Colonic mucosa (tissue), 4 donors: ENCODE measurements around the gene HINFP. TPM values are rescaled to one million over a fixed set of nuclear protein-coding genes. Genes with fewer than 3 reads are reported as not detected.
"Not testable (repeated sequence)": the region's sequence is repeated elsewhere in the genome, so short reads cannot be mapped to it uniquely, and the experiment has no call there.

Experiments used
- DNase-seq: peaks from one replicate; pipeline ENCODE4 v3.0.0-alpha.2; 2020
- H3K27ac ChIP-seq: fragments of 200-600 bp; one replicate; pipeline ENCODE4 v1.8.0; 2021
- H3K27me3 ChIP-seq: fragments of 200-600 bp; one replicate; pipeline ENCODE4 v1.8.0; 2021
- H3K36me3 ChIP-seq: fragments of 200-600 bp; one replicate; pipeline ENCODE4 v1.8.0; 2021
- H3K4me1 ChIP-seq: fragments of 200-600 bp; one replicate; pipeline ENCODE4 v1.8.0; 2021; ENCODE audit warnings: mild to moderate bottlenecking
- H3K4me3 ChIP-seq: fragments of 200-600 bp; one replicate; pipeline ENCODE4 v1.8.0; 2021
- H3K9ac ChIP-seq, 2 donors: one replicate each; pipeline ENCODE4 v1.7.0; 2013; ENCODE audit warnings: control low read depth in 2 of 2, low read depth in 2 of 2, low read length in 2 of 2
- H3K9me3 ChIP-seq: fragments of 200-600 bp; one replicate; pipeline ENCODE4 v1.8.0; 2021
- CTCF ChIP-seq: fragments of 200-600 bp; IDR thresholded peaks from one replicate; pipeline ENCODE4 v1.8.0; 2022; ENCODE audit warnings: antibody characterized with exemption, mild to moderate bottlenecking
- intact Hi-C: fragments of 100-400 bp; cut with DNase I; formaldehyde crosslinking; loops from one replicate; pipeline ENCODE4 v1.14.1; 2022
- total RNA-seq, 2 donors: library from RNA; stranded (reverse); fragmentation: NEBNext Ultra II Directional in 1 of 2; extraction: Animal tissue kit (Norgen Biotek cat#: 25700) in 1 of 2; gene quantifications; one replicate each; pipeline ENCODE4 v1.2.1, GENCODE V29; 2021
- donor health status: healthy.
- donor health status: DM: no; HTN: no; CAD: no.
- donor health status: DM: no; HTN: no; CAD: no.

The HINFP gene
- total RNA-seq, 2 donors from 2014 or later, result 31.9 to 33.3 TPM

GRCh38 chr11:119178166-119178680, 56.8 kb downstream of the HINFP start:
- Histone ChIP-seq H3K27me3 (no peaks in the 10 kb centered on the region), H3K9ac (no peak overlapping the region), H3K4me3 (no peak overlapping the region), H3K27ac (no peak overlapping the region), H3K9me3 (no peaks in the 10 kb centered on the region), H3K36me3 (no peaks in the 10 kb centered on the region), H3K4me1 (no peaks in the 10 kb centered on the region)
- intact Hi-C loops, result no loop called here
- no peak for DNase-seq
- TF ChIP-seq CTCF, result no peak

GRCh38 chr11:119179342-119179741, 58.0 kb downstream of the HINFP start:
- Histone ChIP-seq H3K27ac (no peak overlapping the region), H3K4me1 (no peaks in the 10 kb centered on the region), H3K9me3 (no peaks in the 10 kb centered on the region), H3K4me3 (no peak overlapping the region), H3K9ac (no peak overlapping the region), H3K27me3 (no peaks in the 10 kb centered on the region), H3K36me3 (no peaks in the 10 kb centered on the region)
- no peak for DNase-seq
- intact Hi-C loops, result no loop called here
- TF ChIP-seq CTCF, result no peak

- Histone ChIP-seq H3K4me1 (no peaks in the 10 kb centered on the region), H3K9ac (no peak overlapping the region), H3K9me3 (no peaks in the 10 kb centered on the region), H3K4me3 (no peak overlapping the region), H3K27me3 (no peaks in the 10 kb centered on the region), H3K36me3 (no peaks in the 10 kb centered on the region), H3K27ac (no peak overlapping the region)
- intact Hi-C loops, result no loop called here
- TF ChIP-seq CTCF, result no peak
- DNase-seq, result no peak
Measured at GRCh38 chr11:119179983-119180382, 58.6 kb downstream of the HINFP start.

- no peak for TF ChIP-seq CTCF
- Histone ChIP-seq H3K27ac (no peak overlapping the region), H3K36me3 (no peaks in the 10 kb centered on the region), H3K9me3 (no peaks in the 10 kb centered on the region), H3K27me3 (no peaks in the 10 kb centered on the region), H3K4me1 (no peaks in the 10 kb centered on the region), H3K9ac (no peak overlapping the region), H3K4me3 (no peak overlapping the region)
- intact Hi-C loops, result no loop called here
- no peak for DNase-seq
Measured at GRCh38 chr11:119180729-119181676, 59.6 kb downstream of the HINFP start.

- intact Hi-C loops, result no loop called here
- H3K9ac ChIP-seq, result no peak overlapping the region
- no peaks in the 10 kb centered on the region for H3K9me3 ChIP-seq
- no peak for DNase-seq
- H3K36me3 ChIP-seq, result no peaks in the 10 kb centered on the region
- no peak overlapping the region for H3K27ac ChIP-seq
- H3K4me3 ChIP-seq, result no peak overlapping the region
- no peaks in the 10 kb centered on the region for H3K27me3 ChIP-seq
- no peak for TF ChIP-seq CTCF
- H3K4me1 ChIP-seq, result no peaks in the 10 kb centered on the region
Measured at GRCh38 chr11:119181677-119182412, 60.5 kb downstream of the HINFP start.

- DNase-seq, intact Hi-C loops, H3K9ac ChIP-seq, H3K4me3 ChIP-seq, H3K27me3 ChIP-seq, H3K9me3 ChIP-seq, H3K27ac ChIP-seq, H3K36me3 ChIP-seq, H3K4me1 ChIP-seq: not testable (repeated sequence)
Measured at GRCh38 chr11:119184399-119184798, 63.0 kb downstream of the HINFP start.
